NT2/D1 (cell line): ENCODE measurements around the gene PCSK6.

Source experiments
- SUZ12 ChIP-seq: IDR thresholded peaks from 2 replicates; pipeline ENCODE4 v1.6.1; 2011; ENCODE audit not compliant: insufficient read length, insufficient read depth; ENCODE audit errors: extremely low read depth
- ZNF274 ChIP-seq: IDR thresholded peaks from 2 replicates; pipeline ENCODE4 v1.6.1; 2011; ENCODE audit warnings: mild to moderate bottlenecking, low read depth, low read length

DNA sequence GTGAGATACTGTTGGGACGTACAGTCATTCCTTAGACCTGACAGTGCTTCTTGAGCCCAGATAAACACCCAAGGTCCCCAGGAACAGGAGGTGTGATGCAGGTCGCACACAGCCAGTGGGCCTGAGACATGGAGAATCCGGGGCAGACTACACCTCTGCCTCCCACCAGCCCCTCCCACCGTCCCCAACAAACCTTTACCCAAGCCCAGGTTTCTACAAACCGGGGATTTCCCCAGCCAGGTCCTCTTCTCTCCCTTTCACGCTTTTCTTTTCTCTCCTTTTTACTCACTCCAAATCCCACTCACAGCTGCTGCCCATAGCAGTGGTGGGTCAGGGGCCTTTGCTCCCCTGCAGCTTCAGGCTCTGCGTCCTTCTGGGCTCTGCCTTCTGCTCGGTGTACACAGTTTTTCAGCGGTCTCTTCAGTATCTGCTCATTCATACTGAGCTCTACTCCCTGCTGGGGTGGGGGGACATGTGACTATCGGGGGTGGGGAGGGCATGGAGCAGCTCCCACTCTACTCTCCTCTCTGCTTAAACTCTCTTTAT is 4.8 kb upstream of the PCSK6 start:
- TF ChIP-seq ZNF274 (no peak), SUZ12 (no peak)
